Heart right ventricle (tissue), 16 donors: ENCODE measurements around the gene ZSCAN32. TPM values are rescaled to one million over a fixed set of nuclear protein-coding genes. Genes with fewer than 3 reads are reported as not detected.

Source experiments
- ATAC-seq, 8 donors: fragments of 200-7000 bp; cut with Tn5 transposase; one replicate each; pipeline ENCODE4 v1.9.1; 2020; ENCODE audit warnings: mild to moderate bottlenecking in 8 of 8, moderate library complexity in 8 of 8, moderate number of reproducible peaks in 1 of 8
- DNase-seq, 2 donors: peaks; one replicate each; pipeline ENCODE4 v3.0.0-alpha.2; 2020
- H3K27ac ChIP-seq, 10 donors: fragments of 200-600 bp; sonication (generic) in 2 of 10; one replicate each; pipeline versions ENCODE4 v1.5.0 to v1.8.0; 2020 to 2022; ENCODE audit warnings: mild to moderate bottlenecking in 3 of 10
- H3K27me3 ChIP-seq, 7 donors: fragments of 200-600 bp; one replicate each; pipeline ENCODE4 v1.8.0; 2021 to 2022; ENCODE audit warnings: mild to moderate bottlenecking in 2 of 7
- H3K36me3 ChIP-seq, 9 donors: fragments of 200-600 bp; sonication (generic) in 1 of 9; one replicate each; pipeline versions ENCODE4 v1.5.0 to v1.8.0; 2020 to 2022; ENCODE audit warnings: mild to moderate bottlenecking in 2 of 9
- H3K4me1 ChIP-seq, 9 donors: fragments of 200-600 bp; sonication (generic) in 1 of 9; one replicate each; pipeline versions ENCODE4 v1.5.0 to v1.8.0; 2020 to 2022; ENCODE audit warnings: mild to moderate bottlenecking in 4 of 9
- H3K4me3 ChIP-seq, 10 donors: fragments of 200-600 bp; sonication (generic) in 2 of 10; one replicate each; pipeline versions ENCODE4 v1.5.0 to v1.8.0; 2020 to 2022; ENCODE audit warnings: mild to moderate bottlenecking in 7 of 10, moderate library complexity in 2 of 10
- H3K9me3 ChIP-seq, 11 donors: fragments of 200-600 bp in 10 of 11; sonication (generic) in 2 of 11; one replicate each; pipeline versions ENCODE4 v1.5.0 to v1.8.0; 2013 to 2022; ENCODE audit warnings: mild to moderate bottlenecking in 2 of 11, control low read depth in 1 of 11, moderate library complexity in 1 of 11
- WGBS, 2 donors: extraction: QIAGEN DNeasy Blood & Tissue Kit; methylation state at CpG; one replicate each; pipeline ENCODE4 v1.1.7; 2013; ENCODE audit warnings: inconsistent platforms in 1 of 2; 5-methylcytosine and 5-hydroxymethylcytosine counted together
- intact Hi-C, 10 donors: fragments of 100-400 bp; cut with DNase I; formaldehyde crosslinking; loops; one replicate each; pipeline versions ENCODE4 v1.11.1 to v1.14.2; 2022
- polyA plus RNA-seq, 2 donors: library from polyadenylated mRNA; stranded (reverse); fragments of 200-250 nt; gene quantifications; one replicate each; pipeline ENCODE4 v1.2.3, GENCODE V29; 2013
- total RNA-seq, 10 donors: library from RNA; stranded (reverse); fragmentation: NEBNext Ultra II Directional in 3 of 10; extraction: Animal tissue kit (Norgen Biotek cat#: 25700) in 3 of 10; gene quantifications; one replicate each; pipeline versions ENCODE4 v1.2.1 to v1.2.4, GENCODE V29; 2021 to 2023
- TF ChIP-seq, protein P1 (sequence below), 9 donors: fragments of 200-600 bp; sonication (generic) in 2 of 9; IDR thresholded peaks; one replicate each; pipeline versions ENCODE4 v1.5.0 to v1.8.0; 2021 to 2022; ENCODE audit warnings: antibody characterized with exemption in 9 of 9, mild to moderate bottlenecking in 5 of 9, moderate library complexity in 1 of 9
- donor health status: Arrhythmogenic right ventricular cardiomyopathy.
- donor health status: ischemic (EF 13 %, LVEDD 7.1; RV severe dilation, severe dysfunction).
- donor health status: healthy with polysubstance abuse.
- donor health status: DM: no; HTN: yes; CAD: no.
- donor health status: DM: no; HTN: no; CAD: no.
- donor health status: ischemic (EF 25% LVEDD 6.9; RV normal size, moderate dysfunction).
- donor health status: ischemic (EF 25% LVEDD 5.7; RV mildly dilated, moderate dysfunction).
- donor health status: healthy.
- donor health status: DM: yes; HTN: yes; CAD: no.
- donor health status: Ischemic cardiomyopathy.
- donor health status: ischemic (EF 35%, LVEDD 5.7; RV mildly dilated, moderate dysfunction).
- donor health status: nonischemic (EF 11% LVEDD 7.7; RV severe dilation, severe dysfunction).
- donor health status: DM: yes; HTN: yes; CAD: no.
- donor health status: PGD.
- donor health status: ischemic (EF 29% LVEDD 5.4; RV normal size, mild dysfunction).
- donor health status: nonischemic (EF 23%, LVEDD 6.1; RV moderate dilation, normal function).

The ZSCAN32 gene
- total and polyA plus RNA-seq, 12 donors: 5.0 to 9.0 (median 6.8) TPM

DNA sequence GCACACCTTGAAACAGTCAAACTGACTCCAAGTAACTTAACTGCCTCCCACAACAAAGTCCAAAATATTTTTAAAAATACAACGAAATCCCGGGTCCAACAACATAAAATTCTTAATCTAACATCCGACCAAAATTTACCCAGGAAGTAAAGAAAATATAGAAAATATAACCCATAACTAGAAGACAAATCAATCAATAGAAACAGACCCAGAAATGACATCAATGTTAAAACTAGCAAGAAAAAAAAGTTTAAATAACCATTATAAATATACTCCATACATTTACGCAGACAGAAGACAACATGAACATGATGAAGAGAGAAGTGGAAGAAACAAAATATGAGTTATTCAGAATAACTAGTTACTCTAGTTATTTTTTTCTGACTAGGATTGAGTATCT, 38.8 kb upstream of the ZSCAN32 start:
- no peak overlapping the region for H3K27ac ChIP-seq
- H3K4me1 ChIP-seq: peaks cover 0 to 14% (median 6%) of the 10 kb centered on the region in 9 donors
- TF ChIP-seq, protein P1, sequence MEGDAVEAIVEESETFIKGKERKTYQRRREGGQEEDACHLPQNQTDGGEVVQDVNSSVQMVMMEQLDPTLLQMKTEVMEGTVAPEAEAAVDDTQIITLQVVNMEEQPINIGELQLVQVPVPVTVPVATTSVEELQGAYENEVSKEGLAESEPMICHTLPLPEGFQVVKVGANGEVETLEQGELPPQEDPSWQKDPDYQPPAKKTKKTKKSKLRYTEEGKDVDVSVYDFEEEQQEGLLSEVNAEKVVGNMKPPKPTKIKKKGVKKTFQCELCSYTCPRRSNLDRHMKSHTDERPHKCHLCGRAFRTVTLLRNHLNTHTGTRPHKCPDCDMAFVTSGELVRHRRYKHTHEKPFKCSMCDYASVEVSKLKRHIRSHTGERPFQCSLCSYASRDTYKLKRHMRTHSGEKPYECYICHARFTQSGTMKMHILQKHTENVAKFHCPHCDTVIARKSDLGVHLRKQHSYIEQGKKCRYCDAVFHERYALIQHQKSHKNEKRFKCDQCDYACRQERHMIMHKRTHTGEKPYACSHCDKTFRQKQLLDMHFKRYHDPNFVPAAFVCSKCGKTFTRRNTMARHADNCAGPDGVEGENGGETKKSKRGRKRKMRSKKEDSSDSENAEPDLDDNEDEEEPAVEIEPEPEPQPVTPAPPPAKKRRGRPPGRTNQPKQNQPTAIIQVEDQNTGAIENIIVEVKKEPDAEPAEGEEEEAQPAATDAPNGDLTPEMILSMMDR (IDR thresholded peaks at IDR 0.05): no peak
- DNase-seq (no peak), ATAC-seq (no peak)
- H3K27me3 ChIP-seq: peaks cover 0 to 3% (median 0%) of the 10 kb centered on the region in 7 donors
- H3K4me3 ChIP-seq: no peak overlapping the region
- intact Hi-C loops: loop anchor here in 3 of 10 donors (5.0 to 10.0 kb wide), 3 partner anchors 37 to 125 kb away; partner anchors contain the start of genes ZNF174 (in 3 of the 3), ZSCAN32 (in 3 of the 3) and C16orf90 (in 1 of the 3)
- H3K36me3 ChIP-seq: peaks cover 0 to 46% (median 23%) of the 10 kb centered on the region in 9 donors
- H3K9me3 ChIP-seq: peaks cover 0 to 29% (median 4%) of the 10 kb centered on the region in 11 donors
- WGBS, 2 donors: 75 to 91% methylated on average over 4 of the region's 4 CpGs

DNA sequence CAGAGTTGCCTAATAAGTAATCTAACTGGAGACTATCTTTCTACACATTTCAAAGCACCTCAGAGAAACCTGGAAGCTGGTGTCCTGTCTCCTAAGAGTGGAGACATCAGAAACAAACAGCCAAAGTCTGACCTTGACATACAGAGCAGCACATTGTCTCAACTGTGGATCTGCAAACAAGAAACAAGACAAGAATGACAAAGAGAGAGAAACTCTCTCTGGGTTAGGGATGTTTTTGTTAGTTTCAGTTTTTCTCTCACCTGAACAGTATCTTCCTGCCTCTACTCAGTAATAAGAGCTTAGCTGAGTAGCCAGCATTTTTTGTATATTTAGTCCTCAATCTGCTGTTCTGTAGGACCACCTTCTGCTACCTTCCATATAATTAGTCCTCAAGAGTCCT, 33.6 kb upstream of the ZSCAN32 start:
- TF ChIP-seq, protein P1 (IDR thresholded peaks at IDR 0.05): no peak
- Histone ChIP-seq H3K36me3 (peaks cover 0 to 57% (median 9%) of the 10 kb centered on the region in 9 donors), H3K9me3 (peaks cover 0 to 35% (median 7%) of the 10 kb centered on the region in 11 donors), H3K27me3 (peaks cover 0 to 3% (median 0%) of the 10 kb centered on the region in 7 donors), H3K4me3 (no peak overlapping the region), H3K4me1 (no peaks in the 10 kb centered on the region), H3K27ac (no peak overlapping the region)
- intact Hi-C loops: loop anchor here in 1 of 10 donors (10.0 kb wide), 2 partner anchors 60 to 120 kb away; partner anchors contain the start of gene C16orf90
- DNase-seq: no peak
- ATAC-seq: no peak

DNA sequence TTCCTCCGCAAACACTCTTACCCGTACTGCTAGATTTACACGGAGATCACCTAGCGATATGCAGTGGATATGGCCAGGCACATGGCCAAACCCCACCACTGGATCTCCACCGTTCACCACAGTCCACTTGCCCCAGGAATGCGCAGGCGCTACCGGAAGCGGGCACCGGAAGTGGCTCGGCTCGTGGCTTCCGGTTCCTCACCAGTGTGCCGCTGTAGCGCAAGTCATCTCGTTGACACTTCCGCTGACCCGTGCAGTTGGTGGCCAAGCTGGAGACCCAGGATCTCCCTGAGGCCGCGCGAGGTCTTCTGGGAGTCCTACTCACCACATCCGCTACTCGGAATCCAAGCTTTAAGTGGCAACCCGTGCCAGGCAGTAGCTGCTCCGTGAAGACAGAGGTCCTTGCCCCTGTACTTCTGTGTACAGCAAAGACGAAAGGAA, 31.0 kb upstream of the ZSCAN32 start:
- H3K4me3 ChIP-seq: peak overlapping the region in 8 of 10 donors; percentile 12 to 40 (median 31)
- H3K9me3 ChIP-seq: peaks cover 0 to 28% (median 0%) of the 10 kb centered on the region in 11 donors

DNA sequence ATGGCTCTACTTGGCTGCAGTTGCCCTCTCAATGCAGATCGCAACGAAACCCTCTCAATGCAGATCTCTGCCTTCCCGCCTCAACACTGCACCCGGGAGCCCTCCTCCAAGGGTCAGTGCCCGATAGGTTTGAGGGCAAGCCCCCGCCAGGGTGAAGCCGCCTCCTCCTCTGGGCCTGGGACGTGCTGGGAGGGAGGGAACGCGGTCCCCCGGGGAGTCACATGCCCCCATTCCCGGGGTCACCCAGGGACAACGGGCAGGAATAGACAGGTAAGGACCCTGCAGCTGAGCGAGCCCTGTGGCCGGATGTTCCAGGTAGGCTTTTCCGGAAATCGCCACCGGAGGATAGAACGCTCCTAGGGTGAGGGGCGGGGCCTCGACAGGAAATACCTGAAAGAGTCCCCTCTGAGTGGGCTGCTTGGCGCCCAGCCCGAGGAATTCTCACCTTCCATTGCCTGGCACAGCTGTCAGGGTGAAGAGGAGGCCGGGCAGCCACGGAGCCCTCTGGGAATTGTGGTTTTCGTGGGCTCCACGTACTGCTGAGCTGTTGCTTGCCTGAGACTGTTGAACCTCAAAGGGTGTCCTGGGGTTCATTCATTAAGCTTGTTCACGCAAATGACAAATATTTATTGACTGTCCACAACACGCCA, 13.1 kb upstream of the ZSCAN32 start:
- H3K4me1 ChIP-seq: no peaks in the 10 kb centered on the region
- 40 to 47% methylated on average over 29 of the region's 29 CpGs for WGBS, 2 donors
- intact Hi-C loops: no loop called here
- ATAC-seq (peak in 1 of 8 donors; percentile 30), DNase-seq (no peak)
- H3K27me3 ChIP-seq: no peaks in the 10 kb centered on the region
- TF ChIP-seq, protein P1 (IDR thresholded peaks at IDR 0.05): no peak
- H3K27ac ChIP-seq: no peak overlapping the region
- no peak overlapping the region for H3K4me3 ChIP-seq
- H3K36me3 ChIP-seq: peaks cover 0 to 33% (median 12%) of the 10 kb centered on the region in 9 donors
- peaks cover 0 to 99% (median 56%) of the 10 kb centered on the region in 11 donors for H3K9me3 ChIP-seq

More for the DNA sequence above, 31.0 kb upstream of the ZSCAN32 start:
- ATAC-seq (peak; percentile 67 to 96 (median 77)), DNase-seq (peak; percentile 22 to 61)
- Histone ChIP-seq H3K27ac (peak overlapping the region in 1 of 10 donors; percentile 42), H3K36me3 (peaks cover 0 to 42% (median 4%) of the 10 kb centered on the region in 9 donors), H3K4me1 (no peaks in the 10 kb centered on the region), H3K27me3 (peaks cover 0 to 3% (median 0%) of the 10 kb centered on the region in 7 donors)
- intact Hi-C loops: loop anchor here in 1 of 10 donors (10.0 kb wide), 2 partner anchors 63 to 117 kb away; partner anchors contain the start of gene C16orf90
- 64 to 68% methylated on average over 26 of the region's 26 CpGs for WGBS, 2 donors
- TF ChIP-seq, protein P1 (IDR thresholded peaks at IDR 0.05): no peak
